K562 (cell line): ENCODE measurements around the gene ZNF584. TPM values are rescaled to one million over a fixed set of nuclear protein-coding genes. Genes with fewer than 3 reads are reported as not detected.

Source experiments
- CCAR2 ChIP-seq: fragments of 200-400 bp; formaldehyde crosslinking; IDR thresholded peaks from 2 replicates; pipeline ENCODE4 v1.6.1; 2017; ENCODE audit warnings: mild to moderate bottlenecking, low read depth, low read length
- COPS2 ChIP-seq: fragments of 450-650 bp; conservative IDR thresholded peaks from 2 replicates; pipeline ENCODE4 v1.6.1; 2016; ENCODE audit warnings: mild to moderate bottlenecking, moderate library complexity
- EP400 ChIP-seq: fragments of 450-650 bp; IDR thresholded peaks from 2 replicates; pipeline ENCODE4 v1.6.1; 2017; ENCODE audit warnings: antibody characterized with exemption, mild to moderate bottlenecking, moderate library complexity
- FOXJ3 ChIP-seq: sonication (generic); formaldehyde crosslinking; IDR thresholded peaks from 2 replicates; pipeline ENCODE4 v1.4.0; 2020; ENCODE audit warnings: mild to moderate bottlenecking, missing genetic modification reagents
- FOXK1 ChIP-seq: sonication (generic); formaldehyde crosslinking; IDR thresholded peaks from 2 replicates; pipeline ENCODE4 v1.8.0; 2022; ENCODE audit warnings: missing genetic modification reagents, mild to moderate bottlenecking, borderline replicate concordance
- GABPA ChIP-seq: fragments of 200-800 bp; sonication (Bioruptor generic); conservative IDR thresholded peaks from 2 replicates; pipeline ENCODE4 v1.6.1; 2016; ENCODE audit warnings: low read depth, missing genetic modification characterization, missing compliant biosample characterization
- HNRNPK ChIP-seq: fragments of 200-400 bp; formaldehyde crosslinking; IDR thresholded peaks from one replicate; pipeline ENCODE4 v1.6.1; 2018; ENCODE audit warnings: mild to moderate bottlenecking, low read depth, low read length; ENCODE audit not compliant: poor library complexity, severe bottlenecking
- HSF4 ChIP-seq: fragments of 250-450 bp; sonication (Bioruptor Pico); IDR thresholded peaks from 2 replicates; pipeline ENCODE4 v2.1.2; 2022; ENCODE audit warnings: mild to moderate bottlenecking, moderate library complexity, borderline replicate concordance
- ILF3 ChIP-seq: fragments of 450-650 bp; IDR thresholded peaks from 2 replicates; pipeline ENCODE4 v1.6.1; 2018; ENCODE audit warnings: antibody characterized with exemption, mild to moderate bottlenecking, moderate library complexity, borderline replicate concordance
- KLF6 ChIP-seq: fragments of 250-450 bp; sonication (Bioruptor Pico); IDR thresholded peaks from 2 replicates; pipeline ENCODE4 v1.4.0; 2020; ENCODE audit warnings: mild to moderate bottlenecking, moderate library complexity, borderline replicate concordance
- MEF2A ChIP-seq: IDR thresholded peaks from 2 replicates; pipeline ENCODE4 v1.6.1; 2011; ENCODE audit warnings: low read depth, mild to moderate bottlenecking, low read length, moderate library complexity; ENCODE audit not compliant: control insufficient read depth
- POLR2AphosphoS2 ChIP-seq: IDR thresholded peaks from 2 replicates; pipeline ENCODE4 v1.6.1; 2012; ENCODE audit warnings: low read length, improper control_type of control experiment
- PRPF4 ChIP-seq: fragments of 200-400 bp; formaldehyde crosslinking; IDR thresholded peaks from one replicate; pipeline ENCODE4 v1.6.1; 2017; ENCODE audit warnings: low read length, low read depth, mild to moderate bottlenecking; ENCODE audit not compliant: insufficient read depth, poor library complexity, severe bottlenecking
- SMARCA5 ChIP-seq: fragments of 450-650 bp; IDR thresholded peaks from 2 replicates; pipeline ENCODE4 v1.6.1; 2016
- SRSF3 ChIP-seq: fragments of 200-400 bp; formaldehyde crosslinking; IDR thresholded peaks from 2 replicates; pipeline ENCODE4 v1.6.1; 2016; ENCODE audit warnings: mild to moderate bottlenecking, low read length, moderate library complexity; ENCODE audit not compliant: insufficient read depth
- TAF15 ChIP-seq: fragments of 200-400 bp; formaldehyde crosslinking; IDR thresholded peaks from 2 replicates; pipeline ENCODE4 v1.6.1; 2017; ENCODE audit warnings: mild to moderate bottlenecking, low read depth, low read length, moderate library complexity
- ZNF175 ChIP-seq: fragments of 200-800 bp; sonication (Bioruptor generic); IDR thresholded peaks from 2 replicates; pipeline ENCODE4 v1.6.1; 2016; ENCODE audit warnings: low read depth, mild to moderate bottlenecking, missing genetic modification characterization, missing compliant biosample characterization
- ZNF217 ChIP-seq: sonication (generic); formaldehyde crosslinking; IDR thresholded peaks from 2 replicates; pipeline ENCODE4 v1.8.0; 2022; ENCODE audit warnings: mild to moderate bottlenecking, missing genetic modification reagents
- ZNF23 ChIP-seq: fragments of 250-450 bp; sonication (Bioruptor Pico); IDR thresholded peaks from 2 replicates; pipeline ENCODE4 v1.4.0; 2020; ENCODE audit warnings: mild to moderate bottlenecking
- ZNF583 ChIP-seq: fragments of 250-450 bp; sonication (Bioruptor Pico); IDR thresholded peaks from 2 replicates; pipeline ENCODE4 v1.4.0; 2020
- ZNF589 ChIP-seq: fragments of 200-800 bp; sonication (Bioruptor generic); IDR thresholded peaks from 2 replicates; pipeline ENCODE4 v1.6.1; 2016; ENCODE audit warnings: low read depth, missing genetic modification characterization, missing compliant biosample characterization
- polyA plus RNA-seq, 8 experiments: library from polyadenylated mRNA; depleted of rRNA in 4 of 8; stranded (reverse) in 5 of 8; unstranded in 3 of 8; fragments of >200 nt; fragmentation: Nextera tagmentation in 2 of 8; fragmentation: Illumina TruSeq in 1 of 8; extraction: Ambion mirVana in 2 of 8; extraction: Trizol in 1 of 8; gene quantifications; 2 replicates each; pipeline versions ENCODE4 v1.2.1 to v1.2.3, GENCODE V29; 2011 to 2014; ENCODE audit warnings: inconsistent platforms in 1 of 8, missing spikeins in 1 of 8
- total RNA-seq, 7 experiments: library from RNA; depleted of rRNA in 6 of 7; stranded (reverse); fragments of >200 nt in 6 of 7; fragmentation: Illumina TruSeq in 2 of 7; extraction: Trizol in 2 of 7; gene quantifications; 2 replicates each; pipeline versions ENCODE4 v1.2.1 to v1.2.3, GENCODE V29; 2011 to 2021; ENCODE audit warnings: low replicate concordance in 1 of 7
- TF ChIP-seq, protein P1 (sequence below): fragments of 250-450 bp; sonication (Bioruptor Pico); IDR thresholded peaks from 2 replicates; pipeline ENCODE4 v1.4.0; 2020; ENCODE audit warnings: mild to moderate bottlenecking, moderate library complexity

Gene ZNF584
- total and polyA plus RNA-seq, 9 of the 15 experiments (the other 6 are each of a cell fraction or from before 2014, with no cell fraction given): 5.8 to 43.4 (median 24.6) TPM

DNA sequence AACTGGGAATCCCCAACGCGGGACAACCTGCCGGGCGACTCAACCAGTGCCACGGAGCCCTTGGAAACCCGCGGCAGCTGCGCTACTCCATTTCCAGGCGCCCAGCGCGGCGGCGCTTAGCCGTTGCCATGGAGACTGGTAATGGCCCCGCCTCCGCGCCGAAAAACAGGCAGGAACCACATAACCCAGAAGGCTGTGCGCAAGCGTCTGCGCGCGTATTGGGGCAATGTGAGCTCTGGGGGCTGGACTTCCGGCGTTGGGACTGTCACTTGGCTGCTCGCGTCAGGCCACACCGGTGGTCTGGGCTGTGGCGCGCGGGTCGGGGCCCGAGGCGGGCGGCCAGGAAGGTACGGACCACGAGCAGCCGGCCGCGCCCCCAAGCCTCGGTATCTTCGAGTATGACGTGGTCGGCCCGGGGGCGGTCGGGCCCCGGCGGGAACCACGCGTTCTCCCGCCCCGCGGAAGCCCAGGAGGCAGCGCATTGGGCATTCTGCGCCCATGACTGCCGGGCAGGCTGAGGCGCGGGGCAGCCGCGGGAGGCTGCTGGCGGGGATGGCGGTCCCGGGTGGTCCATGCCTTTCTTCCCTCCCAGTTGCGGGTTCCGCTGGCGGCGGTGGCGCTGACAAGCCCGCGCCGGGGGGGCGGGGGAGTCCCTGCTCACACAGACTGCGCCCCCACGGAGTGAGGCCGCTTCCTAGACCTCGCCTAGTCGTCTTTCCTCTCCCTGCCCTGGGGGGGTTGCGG, 43.1 kb downstream of the ZNF584 start, which contains the start of gene ZNF324B (continued):
- TF ChIP-seq SMARCA5 (no peak), ZNF175 (CRISPR knock-in tag) (no peak), FOXJ3 (no peak), ZNF583 (CRISPR knock-in tag) (no peak), ZNF217 (CRISPR knock-in tag) (no peak), MEF2A (no peak), ZNF23 (CRISPR knock-in tag) (no peak), POLR2AphosphoS2 (no peak), HNRNPK (no peak), PRPF4 (no peak), SRSF3 (no peak), COPS2 (no peak), TAF15 (no peak), CCAR2 (no peak), FOXK1 (no peak), HSF4 (no peak), KLF6 (CRISPR knock-in tag) (no peak), GABPA (tag) (peak; percentile 97), ILF3 (no peak), ZNF589 (CRISPR knock-in tag) (no peak), EP400 (peak; percentile 70; the same call in 1 of the 2 replicates)
- TF ChIP-seq, protein P1, sequence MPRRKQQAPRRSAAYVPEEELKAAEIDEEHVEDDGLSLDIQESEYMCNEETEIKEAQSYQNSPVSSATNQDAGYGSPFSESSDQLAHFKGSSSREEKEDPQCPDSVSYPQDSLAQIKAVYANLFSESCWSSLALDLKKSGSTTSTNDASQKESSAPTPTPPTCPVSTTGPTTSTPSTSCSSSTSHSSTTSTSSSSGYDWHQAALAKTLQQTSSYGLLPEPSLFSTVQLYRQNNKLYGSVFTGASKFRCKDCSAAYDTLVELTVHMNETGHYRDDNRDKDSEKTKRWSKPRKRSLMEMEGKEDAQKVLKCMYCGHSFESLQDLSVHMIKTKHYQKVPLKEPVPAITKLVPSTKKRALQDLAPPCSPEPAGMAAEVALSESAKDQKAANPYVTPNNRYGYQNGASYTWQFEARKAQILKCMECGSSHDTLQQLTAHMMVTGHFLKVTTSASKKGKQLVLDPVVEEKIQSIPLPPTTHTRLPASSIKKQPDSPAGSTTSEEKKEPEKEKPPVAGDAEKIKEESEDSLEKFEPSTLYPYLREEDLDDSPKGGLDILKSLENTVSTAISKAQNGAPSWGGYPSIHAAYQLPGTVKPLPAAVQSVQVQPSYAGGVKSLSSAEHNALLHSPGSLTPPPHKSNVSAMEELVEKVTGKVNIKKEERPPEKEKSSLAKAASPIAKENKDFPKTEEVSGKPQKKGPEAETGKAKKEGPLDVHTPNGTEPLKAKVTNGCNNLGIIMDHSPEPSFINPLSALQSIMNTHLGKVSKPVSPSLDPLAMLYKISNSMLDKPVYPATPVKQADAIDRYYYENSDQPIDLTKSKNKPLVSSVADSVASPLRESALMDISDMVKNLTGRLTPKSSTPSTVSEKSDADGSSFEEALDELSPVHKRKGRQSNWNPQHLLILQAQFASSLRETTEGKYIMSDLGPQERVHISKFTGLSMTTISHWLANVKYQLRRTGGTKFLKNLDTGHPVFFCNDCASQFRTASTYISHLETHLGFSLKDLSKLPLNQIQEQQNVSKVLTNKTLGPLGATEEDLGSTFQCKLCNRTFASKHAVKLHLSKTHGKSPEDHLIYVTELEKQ (CRISPR knock-in tag): no peak
